ENCODE data around the gene SLC6A6.

SLC6A6 gene

GRCh38 chr3:14402304-14402811 is at the start of gene SLC6A6:
TSS of gene SLC6A6 (plus strand) at chr3:14402606. CDS start at chr3:14443635, 41,029 bp downstream.
- TF ChIP-seq GATA3 (IDR thresholded peaks at IDR 0.05; ENCODE audit: low read depth, low read length) (no peak), GATA2 (IDR thresholded peaks at IDR 0.05; ENCODE audit: low read depth, low read length) (no peak)

GRCh38 chr3:14353502-14353901 is 48.9 kb upstream of the SLC6A6 start:
- TF ChIP-seq GATA2 (IDR thresholded peaks at IDR 0.05; ENCODE audit: low read depth, low read length), result no peak
- no peak for TF ChIP-seq GATA3 (IDR thresholded peaks at IDR 0.05; ENCODE audit: low read depth, low read length)

- no peak for TF ChIP-seq GATA2 (IDR thresholded peaks at IDR 0.05; ENCODE audit: low read depth, low read length)
- TF ChIP-seq GATA3 (IDR thresholded peaks at IDR 0.05; ENCODE audit: low read depth, low read length), result no peak
Measured at GRCh38 chr3:14357463-14357862, 44.9 kb upstream of the SLC6A6 start.

GRCh38 chr3:14358426-14359211 is 43.8 kb upstream of the SLC6A6 start:
- TF ChIP-seq GATA3 (IDR thresholded peaks at IDR 0.05; ENCODE audit: low read depth, low read length), result no peak
- TF ChIP-seq GATA2 (IDR thresholded peaks at IDR 0.05; ENCODE audit: low read depth, low read length), result no peak

- no peak for TF ChIP-seq GATA2 (IDR thresholded peaks at IDR 0.05; ENCODE audit: low read depth, low read length)
- TF ChIP-seq GATA3 (IDR thresholded peaks at IDR 0.05; ENCODE audit: low read depth, low read length), result no peak
Measured at GRCh38 chr3:14359348-14359747, 43.1 kb upstream of the SLC6A6 start.

- TF ChIP-seq GATA3 (IDR thresholded peaks at IDR 0.05; ENCODE audit: low read depth, low read length) (no peak), GATA2 (IDR thresholded peaks at IDR 0.05; ENCODE audit: low read depth, low read length) (no peak)
Measured at GRCh38 chr3:14360123-14360881, 42.1 kb upstream of the SLC6A6 start.

- TF ChIP-seq GATA2 (IDR thresholded peaks at IDR 0.05; ENCODE audit: low read depth, low read length) (no peak), GATA3 (IDR thresholded peaks at IDR 0.05; ENCODE audit: low read depth, low read length) (no peak)
Measured at GRCh38 chr3:14361068-14361677, 41.2 kb upstream of the SLC6A6 start.

GRCh38 chr3:14362890-14363289 is 39.5 kb upstream of the SLC6A6 start:
- TF ChIP-seq GATA3 (IDR thresholded peaks at IDR 0.05; ENCODE audit: low read depth, low read length) (no peak), GATA2 (IDR thresholded peaks at IDR 0.05; ENCODE audit: low read depth, low read length) (no peak)

GRCh38 chr3:14363379-14363778 is 39.0 kb upstream of the SLC6A6 start:
- no peak for TF ChIP-seq GATA2 (IDR thresholded peaks at IDR 0.05; ENCODE audit: low read depth, low read length)
- TF ChIP-seq GATA3 (IDR thresholded peaks at IDR 0.05; ENCODE audit: low read depth, low read length), result no peak

GRCh38 chr3:14363991-14364390 is 38.4 kb upstream of the SLC6A6 start:
- no peak for TF ChIP-seq GATA3 (IDR thresholded peaks at IDR 0.05; ENCODE audit: low read depth, low read length)
- TF ChIP-seq GATA2 (IDR thresholded peaks at IDR 0.05; ENCODE audit: low read depth, low read length), result no peak

GRCh38 chr3:14364580-14365292 is 37.7 kb upstream of the SLC6A6 start:
- TF ChIP-seq GATA3 (IDR thresholded peaks at IDR 0.05; ENCODE audit: low read depth, low read length) (no peak), GATA2 (IDR thresholded peaks at IDR 0.05; ENCODE audit: low read depth, low read length) (no peak)

GRCh38 chr3:14366248-14366647 is 36.2 kb upstream of the SLC6A6 start:
- TF ChIP-seq GATA2 (IDR thresholded peaks at IDR 0.05; ENCODE audit: low read depth, low read length), result no peak
- no peak for TF ChIP-seq GATA3 (IDR thresholded peaks at IDR 0.05; ENCODE audit: low read depth, low read length)

- TF ChIP-seq GATA2 (IDR thresholded peaks at IDR 0.05; ENCODE audit: low read depth, low read length), result no peak
- TF ChIP-seq GATA3 (IDR thresholded peaks at IDR 0.05; ENCODE audit: low read depth, low read length), result no peak
Measured at GRCh38 chr3:14366915-14367823, 35.2 kb upstream of the SLC6A6 start.

Measured in SH-SY5Y (cell line).